Measurements from ENCODE around the gene HSD17B11.
A peak's percentile ranks its signal among the peaks of the same experiment; 100 is the strongest.

Gene HSD17B11

GRCh38 chr4:87313756-87314155 lies 77.2 kb downstream of the HSD17B11 start:
- no peaks in the 10 kb centered on the region for H3K9me3 ChIP-seq (ENCODE audit: low read depth, low read length)
- no peak for DNase-seq (ENCODE audit: low read depth, low spot score)
- no peaks in the 10 kb centered on the region for H3K36me3 ChIP-seq (ENCODE audit: insufficient read depth, low read length)
- no peak overlapping the region for H3K9ac ChIP-seq (ENCODE audit: insufficient read length)
- no peak overlapping the region for H3K4me3 ChIP-seq
- H3K27ac ChIP-seq: peak overlapping the region; percentile 44; the same call in 1 of the 2 replicates
- TF ChIP-seq EZH2 (IDR thresholded peaks at IDR 0.05) (no peak), POLR2AphosphoS5 (IDR thresholded peaks at IDR 0.05; ENCODE audit: borderline replicate concordance, low read depth, low read length) (no peak), FOXP2 (optimal IDR thresholded peaks at IDR 0.05; ENCODE audit: control extremely low read depth, extremely low read length, insufficient read depth) (no peak)

- Histone ChIP-seq H3K9ac (ENCODE audit: insufficient read length) (no peak overlapping the region), H3K27ac (no peak overlapping the region), H3K9me3 (ENCODE audit: low read depth, low read length) (no peaks in the 10 kb centered on the region), H3K36me3 (ENCODE audit: insufficient read depth, low read length) (no peaks in the 10 kb centered on the region), H3K4me3 (no peak overlapping the region)
- no peak for TF ChIP-seq FOXP2 (optimal IDR thresholded peaks at IDR 0.05; ENCODE audit: control extremely low read depth, extremely low read length, insufficient read depth)
- no peak for TF ChIP-seq EZH2 (IDR thresholded peaks at IDR 0.05)
- TF ChIP-seq POLR2AphosphoS5 (IDR thresholded peaks at IDR 0.05; ENCODE audit: borderline replicate concordance, low read depth, low read length): no peak
- DNase-seq (ENCODE audit: low read depth, low spot score): no peak
Measured at GRCh38 chr4:87311684-87312083, 79.3 kb downstream of the HSD17B11 start.

DNA sequence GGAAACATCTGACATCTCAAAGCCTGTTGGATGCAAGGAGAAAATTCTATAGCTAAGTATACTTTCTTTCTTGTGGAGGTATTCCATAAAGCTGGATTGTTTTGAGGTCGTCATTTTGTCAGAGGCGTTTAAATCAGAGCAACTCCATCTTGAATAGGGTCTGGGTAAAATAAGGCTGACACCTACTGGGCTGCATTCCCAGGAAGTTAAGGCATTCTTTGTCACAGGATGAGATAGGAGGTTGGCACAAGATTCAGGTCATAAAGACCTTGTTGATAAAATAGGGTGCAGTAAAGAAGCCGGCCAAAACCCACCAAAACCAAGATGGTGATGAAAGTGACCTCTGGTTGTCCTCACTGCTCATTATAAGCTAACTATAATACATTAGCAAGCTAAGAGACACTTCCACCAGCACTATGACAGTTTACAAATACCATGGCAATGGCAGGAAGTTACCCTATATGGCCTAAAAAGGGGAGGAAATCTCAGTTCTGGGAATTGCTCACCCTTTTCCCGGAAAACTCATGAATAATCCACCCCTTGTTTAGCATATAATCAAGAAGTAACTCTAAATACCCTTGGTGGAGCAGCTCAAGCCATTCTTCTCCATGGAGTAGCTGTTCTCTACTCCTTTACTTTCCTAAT lies 80.2 kb downstream of the HSD17B11 start:
- no peaks in the 10 kb centered on the region for H3K9me3 ChIP-seq (ENCODE audit: low read depth, low read length)
- H3K36me3 ChIP-seq (ENCODE audit: insufficient read depth, low read length): no peaks in the 10 kb centered on the region
- H3K9ac ChIP-seq (ENCODE audit: insufficient read length): no peak overlapping the region
- DNase-seq (ENCODE audit: low read depth, low spot score): no peak
- H3K27ac ChIP-seq: no peak overlapping the region; the same call in 1 of the 2 replicates
- TF ChIP-seq POLR2AphosphoS5 (IDR thresholded peaks at IDR 0.05; ENCODE audit: borderline replicate concordance, low read depth, low read length) (no peak), EZH2 (IDR thresholded peaks at IDR 0.05) (no peak), FOXP2 (optimal IDR thresholded peaks at IDR 0.05; ENCODE audit: control extremely low read depth, extremely low read length, insufficient read depth) (no peak)
- H3K4me3 ChIP-seq: no peak overlapping the region

- H3K9ac ChIP-seq (ENCODE audit: insufficient read length): no peak overlapping the region
- H3K27ac ChIP-seq: peak overlapping the region; percentile 22; the same call in 1 of the 2 replicates
- TF ChIP-seq EZH2 (IDR thresholded peaks at IDR 0.05) (no peak), POLR2AphosphoS5 (IDR thresholded peaks at IDR 0.05; ENCODE audit: borderline replicate concordance, low read depth, low read length) (no peak), FOXP2 (optimal IDR thresholded peaks at IDR 0.05; ENCODE audit: control extremely low read depth, extremely low read length, insufficient read depth) (no peak)
- H3K4me3 ChIP-seq: no peak overlapping the region
- H3K9me3 ChIP-seq (ENCODE audit: low read depth, low read length): no peaks in the 10 kb centered on the region
- no peaks in the 10 kb centered on the region for H3K36me3 ChIP-seq (ENCODE audit: insufficient read depth, low read length)
- DNase-seq (ENCODE audit: low read depth, low spot score): no peak
Measured at GRCh38 chr4:87309625-87310024, 81.4 kb downstream of the HSD17B11 start.

DNA sequence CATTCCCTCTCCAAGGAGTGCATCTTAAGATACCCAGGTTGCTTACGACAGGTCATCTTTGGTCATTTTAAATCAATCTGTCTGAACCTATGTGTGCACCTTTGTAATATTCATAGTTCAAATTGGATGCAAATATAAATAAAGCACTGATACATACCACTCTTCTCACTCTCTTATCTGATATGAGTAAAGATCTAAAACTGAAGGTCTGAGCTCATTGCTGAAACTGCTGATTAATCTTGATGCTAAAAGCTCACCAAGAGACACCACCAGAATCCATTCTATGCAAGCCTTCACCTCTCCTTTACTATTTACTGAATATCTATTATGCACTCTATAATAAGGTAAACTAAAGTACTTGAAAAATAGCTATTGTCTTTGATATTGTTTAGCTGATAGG lies 84.9 kb downstream of the HSD17B11 start:
- no peak for DNase-seq (ENCODE audit: low read depth, low spot score)
- no peaks in the 10 kb centered on the region for H3K36me3 ChIP-seq (ENCODE audit: insufficient read depth, low read length)
- H3K9me3 ChIP-seq (ENCODE audit: low read depth, low read length): no peaks in the 10 kb centered on the region
- 0 out of 2 replicates have a peak overlapping the region, but pooled peaks have one; percentile 70 for H3K4me3 ChIP-seq
- no peak overlapping the region for H3K27ac ChIP-seq
- TF ChIP-seq EZH2 (IDR thresholded peaks at IDR 0.05): no peak
- TF ChIP-seq FOXP2 (optimal IDR thresholded peaks at IDR 0.05; ENCODE audit: control extremely low read depth, extremely low read length, insufficient read depth): no peak
- TF ChIP-seq POLR2AphosphoS5 (IDR thresholded peaks at IDR 0.05; ENCODE audit: borderline replicate concordance, low read depth, low read length): no peak
- no peak overlapping the region for H3K9ac ChIP-seq (ENCODE audit: insufficient read length)

- Histone ChIP-seq H3K9ac (ENCODE audit: insufficient read length) (no peak overlapping the region), H3K36me3 (ENCODE audit: insufficient read depth, low read length) (no peaks in the 10 kb centered on the region), H3K27ac (peak overlapping the region; percentile 71; the same call in 1 of the 2 replicates), H3K4me3 (peak overlapping the region; percentile 70), H3K9me3 (ENCODE audit: low read depth, low read length) (no peaks in the 10 kb centered on the region)
- TF ChIP-seq POLR2AphosphoS5 (IDR thresholded peaks at IDR 0.05; ENCODE audit: borderline replicate concordance, low read depth, low read length): no peak
- TF ChIP-seq FOXP2 (optimal IDR thresholded peaks at IDR 0.05; ENCODE audit: control extremely low read depth, extremely low read length, insufficient read depth): no peak
- no peak for TF ChIP-seq EZH2 (IDR thresholded peaks at IDR 0.05)
- no peak for DNase-seq (ENCODE audit: low read depth, low spot score)
Measured at GRCh38 chr4:87305562-87305961, 85.4 kb downstream of the HSD17B11 start.

DNA sequence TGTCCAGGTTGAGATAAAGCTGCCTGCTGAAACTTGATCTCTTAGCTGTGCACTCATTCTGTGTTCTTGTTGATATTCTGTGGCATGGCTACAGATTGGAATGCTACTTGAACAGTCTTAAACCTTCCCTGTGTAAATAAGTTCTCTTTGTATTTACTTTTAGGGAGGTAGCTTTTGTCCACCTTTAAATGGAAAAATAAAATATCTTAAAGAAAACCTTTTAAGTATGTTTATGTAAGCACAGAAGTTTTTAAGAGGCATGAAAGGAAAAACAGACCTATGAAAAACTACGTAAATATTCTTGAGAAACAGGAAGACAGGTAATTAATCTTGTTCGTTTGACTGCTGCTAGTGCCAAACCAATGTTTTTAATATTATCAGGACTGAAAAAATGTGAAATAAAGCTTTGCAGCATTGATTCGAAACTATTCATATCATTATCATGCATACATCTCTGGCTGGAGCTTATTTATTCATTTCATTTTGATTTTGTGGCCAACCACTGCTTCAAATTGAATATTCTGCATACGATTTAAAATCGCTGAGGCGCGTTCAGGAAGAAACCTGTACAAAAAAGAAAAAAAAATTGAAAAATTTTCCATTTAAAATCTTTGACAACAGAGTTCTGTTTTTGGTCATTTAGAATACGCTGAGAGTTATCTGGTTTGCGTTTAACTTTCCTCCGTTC lies 86.1 kb downstream of the HSD17B11 start:
- no peak for TF ChIP-seq FOXP2 (optimal IDR thresholded peaks at IDR 0.05; ENCODE audit: control extremely low read depth, extremely low read length, insufficient read depth)
- TF ChIP-seq EZH2 (IDR thresholded peaks at IDR 0.05): no peak
- no peak for TF ChIP-seq POLR2AphosphoS5 (IDR thresholded peaks at IDR 0.05; ENCODE audit: borderline replicate concordance, low read depth, low read length)
- Histone ChIP-seq H3K4me3 (peak overlapping the region; percentile 70), H3K9me3 (ENCODE audit: low read depth, low read length) (no peaks in the 10 kb centered on the region), H3K36me3 (ENCODE audit: insufficient read depth, low read length) (no peaks in the 10 kb centered on the region), H3K9ac (ENCODE audit: insufficient read length) (peak overlapping the region; percentile 54), H3K27ac (peak overlapping the region; percentile 71)
- DNase-seq (ENCODE audit: low read depth, low spot score): no peak

DNA sequence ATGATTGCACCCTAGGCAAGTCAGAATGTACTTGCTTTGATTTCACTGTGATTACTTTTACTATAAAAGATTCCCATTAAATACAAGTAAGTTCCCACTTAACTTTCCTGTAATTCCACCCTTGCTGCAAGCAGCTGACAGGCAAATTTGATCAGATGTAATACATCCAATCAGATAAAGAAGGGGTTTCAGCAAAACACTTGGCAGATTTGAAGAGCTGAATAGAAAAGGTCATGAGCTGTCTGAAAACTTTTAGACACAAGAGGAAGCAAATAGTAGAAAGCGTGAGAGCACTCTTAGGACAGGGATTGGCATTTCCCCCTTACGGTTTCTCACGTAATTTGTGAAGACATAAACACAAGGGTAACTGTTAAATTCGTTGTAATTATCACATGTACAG lies 91.1 kb downstream of the HSD17B11 start:
- no peaks in the 10 kb centered on the region for H3K36me3 ChIP-seq (ENCODE audit: insufficient read depth, low read length)
- TF ChIP-seq EZH2 (IDR thresholded peaks at IDR 0.05): no peak
- no peak for TF ChIP-seq POLR2AphosphoS5 (IDR thresholded peaks at IDR 0.05; ENCODE audit: borderline replicate concordance, low read depth, low read length)
- TF ChIP-seq FOXP2 (optimal IDR thresholded peaks at IDR 0.05; ENCODE audit: control extremely low read depth, extremely low read length, insufficient read depth): no peak
- no peak overlapping the region for H3K4me3 ChIP-seq
- H3K9ac ChIP-seq (ENCODE audit: insufficient read length): no peak overlapping the region
- no peak for DNase-seq (ENCODE audit: low read depth, low spot score)
- H3K9me3 ChIP-seq (ENCODE audit: low read depth, low read length): no peaks in the 10 kb centered on the region
- no peak overlapping the region for H3K27ac ChIP-seq
